PC-3 (cell line): ENCODE results near the gene AFF4. TPM values are rescaled to one million over a fixed set of nuclear protein-coding genes. Genes with fewer than 3 reads are reported as not detected.

Source experiments
- ATAC-seq: fragments of 200-7000 bp; cut with Tn5 transposase; 2 replicates; pipeline ENCODE4 v1.9.1; 2020; ENCODE audit warnings: mild to moderate bottlenecking, moderate library complexity
- BruUV-seq: library from RNA; stranded (reverse); fragments of 400-500 nt; replicated peaks from 2 replicates; lab custom pipeline; 2021; lab: Mats Ljungman, UMichigan
- CTCF ChIA-PET: fragments of 300-600 bp; sonication (Branson Sonifier 250); formaldehyde crosslinking; loops from one replicate; lab custom pipeline; 2022; ENCODE audit warnings: antibody characterized with exemption; lab: Charles Lee
- POLR2A ChIA-PET: fragments of 300-600 bp; sonication (Branson Sonifier 250); formaldehyde crosslinking; loops from one replicate; lab custom pipeline; 2022; ENCODE audit warnings: antibody characterized with exemption; ENCODE audit not compliant: unreplicated experiment; lab: Charles Lee
- DNase-seq: peaks from one replicate; pipeline ENCODE4 v3.0.0-alpha.2; 2015
- H2AFZ ChIP-seq: fragments of 300-600 bp; sonication (generic); 2 replicates; pipeline ENCODE4 v1.6.0; 2016; ENCODE audit warnings: antibody characterized with exemption, low read length
- H3F3A ChIP-seq: fragments of 300-600 bp; sonication (generic); one replicate; pipeline ENCODE4 v1.6.0; 2017; ENCODE audit warnings: antibody characterized with exemption, low read length, control low read depth, mild to moderate bottlenecking; ENCODE audit not compliant: unreplicated experiment
- H3K27ac ChIP-seq: fragments of 300-600 bp; sonication (generic); 2 replicates; pipeline ENCODE4 v1.5.1; 2016; ENCODE audit warnings: mild to moderate bottlenecking, low read length
- H3K27me3 ChIP-seq: fragments of 300-600 bp; sonication (generic); 2 replicates; pipeline ENCODE4 v1.6.1; 2016; ENCODE audit warnings: low read length, mixed read lengths
- H3K36me3 ChIP-seq: fragments of 300-600 bp; sonication (generic); 2 replicates; pipeline ENCODE4 v1.6.1; 2016; ENCODE audit warnings: low read depth, mixed run types, low read length, mixed read lengths
- H3K4me1 ChIP-seq: fragments of 300-600 bp; sonication (generic); 2 replicates; pipeline ENCODE4 v1.5.1; 2016; ENCODE audit warnings: low read length; ENCODE audit not compliant: insufficient read depth
- H3K4me2 ChIP-seq: fragments of 300-600 bp; sonication (generic); 2 replicates; pipeline ENCODE4 v1.6.0; 2016; ENCODE audit warnings: low read length
- H3K4me3 ChIP-seq: fragments of 300-600 bp; sonication (generic); 2 replicates; pipeline ENCODE4 v1.5.1; 2016; ENCODE audit warnings: mild to moderate bottlenecking, low read length, mixed read lengths
- H3K79me2 ChIP-seq: fragments of 300-600 bp; sonication (generic); 2 replicates; pipeline ENCODE4 v1.6.1; 2017; ENCODE audit warnings: low read length, mixed read lengths
- H3K9ac ChIP-seq: fragments of 300-600 bp; sonication (generic); 2 replicates; pipeline ENCODE4 v1.6.0; 2016; ENCODE audit warnings: mild to moderate bottlenecking, low read length
- H3K9me2 ChIP-seq: fragments of 300-600 bp; sonication (generic); replicated peaks from 2 replicates; pipeline ENCODE4 v1.6.1; 2016; ENCODE audit warnings: mixed run types, low read length, mixed read lengths
- H3K9me3 ChIP-seq: fragments of 300-600 bp; sonication (generic); 2 replicates; pipeline ENCODE4 v1.6.1; 2016; ENCODE audit warnings: low read length, mixed read lengths
- H4K20me1 ChIP-seq: fragments of 300-600 bp; sonication (generic); 2 replicates; pipeline ENCODE4 v1.6.1; 2016; ENCODE audit warnings: low read length, mixed read lengths
- EZH2 ChIP-seq: fragments of 300-600 bp; sonication (generic); IDR thresholded peaks from one replicate; pipeline ENCODE4 v1.6.1; 2017; ENCODE audit warnings: antibody characterized with exemption, mild to moderate bottlenecking, low read length; ENCODE audit not compliant: unreplicated experiment
- EZH2phosphoT487 ChIP-seq: fragments of 300-600 bp; sonication (generic); IDR thresholded peaks from 2 replicates; pipeline ENCODE4 v1.6.1; 2018; ENCODE audit warnings: mild to moderate bottlenecking, antibody characterized with exemption, low read length, borderline replicate concordance
- intact Hi-C: fragments of 100-400 bp; cut with micrococcal nuclease; formaldehyde crosslinking; loops from 2 replicates; pipeline ENCODE4 v1.9.0; 2023
- total RNA-seq: library from RNA; depleted of rRNA; stranded (reverse); fragments of >200 nt; gene quantifications from 2 replicates; pipeline ENCODE4 v1.2.3, GENCODE V29; 2014
- TF ChIP-seq, protein P1 (sequence below): fragments of 300-600 bp; sonication (generic); conservative IDR thresholded peaks from 2 replicates; pipeline ENCODE4 v1.5.1; 2017; ENCODE audit warnings: antibody characterized with exemption, low read depth, mild to moderate bottlenecking, low read length

Gene AFF4
- total RNA-seq, 1 experiment from 2014 or later, result 23.5 TPM

DNA sequence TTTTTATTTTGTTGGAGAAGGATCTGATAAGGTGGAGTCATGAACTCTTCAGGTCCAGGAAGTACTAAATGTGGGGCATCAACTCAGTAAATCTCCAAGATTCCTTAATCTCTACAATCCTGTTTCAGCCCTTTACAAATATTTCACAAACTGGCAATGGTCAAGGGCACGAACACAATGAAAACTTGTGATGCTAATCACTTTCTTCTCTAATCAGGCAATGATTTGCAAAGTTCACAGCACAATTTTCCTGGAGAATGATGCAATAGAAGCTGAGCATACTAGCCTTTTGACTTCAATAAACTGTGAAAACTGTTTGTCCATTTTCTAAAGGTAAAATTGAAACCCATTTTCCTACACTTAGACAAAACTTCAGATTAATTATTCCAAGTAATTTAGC is 114.1 kb downstream of the AFF4 start:
- BruUV-seq, result no TSS peak
- H3K9me3 ChIP-seq, result no peaks in the 10 kb centered on the region
- intact Hi-C loops, result no loop called here
- no peaks in the 10 kb centered on the region for H3K9me2 ChIP-seq
- no peaks in the 10 kb centered on the region for H3K79me2 ChIP-seq
- TF ChIP-seq EZH2phosphoT487, result no peak
- no peak for TF ChIP-seq EZH2
- TF ChIP-seq, protein P1, sequence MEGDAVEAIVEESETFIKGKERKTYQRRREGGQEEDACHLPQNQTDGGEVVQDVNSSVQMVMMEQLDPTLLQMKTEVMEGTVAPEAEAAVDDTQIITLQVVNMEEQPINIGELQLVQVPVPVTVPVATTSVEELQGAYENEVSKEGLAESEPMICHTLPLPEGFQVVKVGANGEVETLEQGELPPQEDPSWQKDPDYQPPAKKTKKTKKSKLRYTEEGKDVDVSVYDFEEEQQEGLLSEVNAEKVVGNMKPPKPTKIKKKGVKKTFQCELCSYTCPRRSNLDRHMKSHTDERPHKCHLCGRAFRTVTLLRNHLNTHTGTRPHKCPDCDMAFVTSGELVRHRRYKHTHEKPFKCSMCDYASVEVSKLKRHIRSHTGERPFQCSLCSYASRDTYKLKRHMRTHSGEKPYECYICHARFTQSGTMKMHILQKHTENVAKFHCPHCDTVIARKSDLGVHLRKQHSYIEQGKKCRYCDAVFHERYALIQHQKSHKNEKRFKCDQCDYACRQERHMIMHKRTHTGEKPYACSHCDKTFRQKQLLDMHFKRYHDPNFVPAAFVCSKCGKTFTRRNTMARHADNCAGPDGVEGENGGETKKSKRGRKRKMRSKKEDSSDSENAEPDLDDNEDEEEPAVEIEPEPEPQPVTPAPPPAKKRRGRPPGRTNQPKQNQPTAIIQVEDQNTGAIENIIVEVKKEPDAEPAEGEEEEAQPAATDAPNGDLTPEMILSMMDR, result no peak
- H2AFZ ChIP-seq, result no peak overlapping the region
- no peaks in the 10 kb centered on the region for H3K36me3 ChIP-seq
- H3K9ac ChIP-seq, result no peak overlapping the region
- no peak for ATAC-seq
- no peak overlapping the region for H3K4me2 ChIP-seq
- no peak overlapping the region for H3K27ac ChIP-seq
- H3F3A ChIP-seq, result no peaks in the 10 kb centered on the region
- ChIA-PET CTCF (no interaction called here), POLR2A (no interaction called here)
- H3K4me1 ChIP-seq, result no peaks in the 10 kb centered on the region
- DNase-seq, result no peak
- H3K27me3 ChIP-seq, result no peaks in the 10 kb centered on the region
- H4K20me1 ChIP-seq, result no peaks in the 10 kb centered on the region
- H3K4me3 ChIP-seq, result no peak overlapping the region

GRCh38 chr5:132848270-132848669 is 115.2 kb downstream of the AFF4 start:
- ChIA-PET CTCF (no interaction called here), POLR2A (no interaction called here)
- Histone ChIP-seq H3K36me3 (no peaks in the 10 kb centered on the region), H2AFZ (no peak overlapping the region), H3F3A (no peaks in the 10 kb centered on the region), H3K9me3 (no peaks in the 10 kb centered on the region), H3K9ac (no peak overlapping the region), H4K20me1 (no peaks in the 10 kb centered on the region), H3K4me3 (no peak overlapping the region), H3K27ac (no peak overlapping the region), H3K4me2 (no peak overlapping the region), H3K4me1 (no peaks in the 10 kb centered on the region), H3K9me2 (no peaks in the 10 kb centered on the region), H3K27me3 (no peaks in the 10 kb centered on the region), H3K79me2 (no peaks in the 10 kb centered on the region)
- BruUV-seq, result no TSS peak
- DNase-seq, result no peak
- intact Hi-C loops, result no loop called here
- TF ChIP-seq EZH2 (no peak), EZH2phosphoT487 (no peak)
- TF ChIP-seq, protein P1, result no peak
- no peak for ATAC-seq

- no peak overlapping the region for H3K27ac ChIP-seq
- intact Hi-C loops, result no loop called here
- TF ChIP-seq, protein P1, result no peak
- TF ChIP-seq EZH2 (no peak), EZH2phosphoT487 (no peak)
- H3K9ac ChIP-seq, result no peak overlapping the region
- H2AFZ ChIP-seq, result no peak overlapping the region
- no peak for ATAC-seq
- POLR2A ChIA-PET, result no interaction called here
- no peaks in the 10 kb centered on the region for H3K79me2 ChIP-seq
- H3K27me3 ChIP-seq, result no peaks in the 10 kb centered on the region
- H3K4me3 ChIP-seq, result no peak overlapping the region
- no peaks in the 10 kb centered on the region for H3F3A ChIP-seq
- no peaks in the 10 kb centered on the region for H3K9me2 ChIP-seq
- H3K36me3 ChIP-seq, result no peaks in the 10 kb centered on the region
- H3K4me1 ChIP-seq, result peaks cover 32% of the 10 kb centered on the region
- H3K4me2 ChIP-seq, result no peak overlapping the region
- CTCF ChIA-PET, result no interaction called here
- no TSS peak for BruUV-seq
- peak; percentile 10 for DNase-seq
- H3K9me3 ChIP-seq, result no peaks in the 10 kb centered on the region
- H4K20me1 ChIP-seq, result no peaks in the 10 kb centered on the region
Measured at GRCh38 chr5:132841305-132841704, 122.1 kb downstream of the AFF4 start.
